ENCODE data around the gene PIEZO2. TPM values are rescaled to one million over a fixed set of nuclear protein-coding genes. Genes with fewer than 3 reads are reported as not detected.

PIEZO2 gene
- polyA plus RNA-seq, 1 donor from 2014 or later: 0.30 TPM

- Histone ChIP-seq H3K27me3 (ENCODE audit: insufficient read depth, low read depth, low read length) (no peaks in the 10 kb centered on the region), H3F3A (ENCODE audit: insufficient read depth, low read length, poor library complexity, severe bottlenecking) (no peaks in the 10 kb centered on the region), H3K9me2 (ENCODE audit: insufficient read depth, low read length) (no peaks in the 10 kb centered on the region), H3K4me3 (ENCODE audit: low read length) (no peak overlapping the region), H4K20me1 (ENCODE audit: insufficient read depth) (no peaks in the 10 kb centered on the region), H3K9ac (ENCODE audit: low read length) (no peak overlapping the region), H3K4me2 (ENCODE audit: low read length) (no peak overlapping the region), H3K36me3 (ENCODE audit: insufficient read depth, low read length) (no peaks in the 10 kb centered on the region), H3K27ac (ENCODE audit: low read length) (no peak overlapping the region), H3K79me2 (replicated peaks; ENCODE audit: insufficient read depth, low read length) (no peaks in the 10 kb centered on the region), H2AFZ (ENCODE audit: low read depth, low read length) (no peak overlapping the region), H3K9me3 (ENCODE audit: low read length) (no peaks in the 10 kb centered on the region)
- no peak for TF ChIP-seq SMC3 (conservative IDR thresholded peaks at IDR 0.05; ENCODE audit: poor library complexity)
- TF ChIP-seq EZH2 (IDR thresholded peaks at IDR 0.05; ENCODE audit: borderline replicate concordance, insufficient read depth, low read length, poor library complexity, severe bottlenecking): no peak
- no peak for TF ChIP-seq EP300 (conservative IDR thresholded peaks at IDR 0.05; ENCODE audit: poor library complexity, severe bottlenecking)
- TF ChIP-seq TAF1 (IDR thresholded peaks at IDR 0.05; ENCODE audit: low read depth): no peak
- TF ChIP-seq MXI1 (conservative IDR thresholded peaks at IDR 0.05; ENCODE audit: poor library complexity, severe bottlenecking): no peak
- TF ChIP-seq RAD21 (conservative IDR thresholded peaks at IDR 0.05): no peak
- TF ChIP-seq POLR2AphosphoS5 (IDR thresholded peaks at IDR 0.05): no peak
- no peak for TF ChIP-seq CTCF (IDR thresholded peaks at IDR 0.05; ENCODE audit: poor library complexity, severe bottlenecking)
- TF ChIP-seq, protein P1, sequence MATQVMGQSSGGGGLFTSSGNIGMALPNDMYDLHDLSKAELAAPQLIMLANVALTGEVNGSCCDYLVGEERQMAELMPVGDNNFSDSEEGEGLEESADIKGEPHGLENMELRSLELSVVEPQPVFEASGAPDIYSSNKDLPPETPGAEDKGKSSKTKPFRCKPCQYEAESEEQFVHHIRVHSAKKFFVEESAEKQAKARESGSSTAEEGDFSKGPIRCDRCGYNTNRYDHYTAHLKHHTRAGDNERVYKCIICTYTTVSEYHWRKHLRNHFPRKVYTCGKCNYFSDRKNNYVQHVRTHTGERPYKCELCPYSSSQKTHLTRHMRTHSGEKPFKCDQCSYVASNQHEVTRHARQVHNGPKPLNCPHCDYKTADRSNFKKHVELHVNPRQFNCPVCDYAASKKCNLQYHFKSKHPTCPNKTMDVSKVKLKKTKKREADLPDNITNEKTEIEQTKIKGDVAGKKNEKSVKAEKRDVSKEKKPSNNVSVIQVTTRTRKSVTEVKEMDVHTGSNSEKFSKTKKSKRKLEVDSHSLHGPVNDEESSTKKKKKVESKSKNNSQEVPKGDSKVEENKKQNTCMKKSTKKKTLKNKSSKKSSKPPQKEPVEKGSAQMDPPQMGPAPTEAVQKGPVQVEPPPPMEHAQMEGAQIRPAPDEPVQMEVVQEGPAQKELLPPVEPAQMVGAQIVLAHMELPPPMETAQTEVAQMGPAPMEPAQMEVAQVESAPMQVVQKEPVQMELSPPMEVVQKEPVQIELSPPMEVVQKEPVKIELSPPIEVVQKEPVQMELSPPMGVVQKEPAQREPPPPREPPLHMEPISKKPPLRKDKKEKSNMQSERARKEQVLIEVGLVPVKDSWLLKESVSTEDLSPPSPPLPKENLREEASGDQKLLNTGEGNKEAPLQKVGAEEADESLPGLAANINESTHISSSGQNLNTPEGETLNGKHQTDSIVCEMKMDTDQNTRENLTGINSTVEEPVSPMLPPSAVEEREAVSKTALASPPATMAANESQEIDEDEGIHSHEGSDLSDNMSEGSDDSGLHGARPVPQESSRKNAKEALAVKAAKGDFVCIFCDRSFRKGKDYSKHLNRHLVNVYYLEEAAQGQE (IDR thresholded peaks at IDR 0.05; ENCODE audit: borderline replicate concordance): no peak
Observed at GRCh38 chr18:11110509-11110908, 38.9 kb downstream of the PIEZO2 start.

- Histone ChIP-seq H3K4me3 (ENCODE audit: low read length) (no peak overlapping the region), H4K20me1 (ENCODE audit: insufficient read depth) (no peaks in the 10 kb centered on the region), H3F3A (ENCODE audit: insufficient read depth, low read length, poor library complexity, severe bottlenecking) (no peaks in the 10 kb centered on the region), H3K4me2 (ENCODE audit: low read length) (no peak overlapping the region), H3K79me2 (replicated peaks; ENCODE audit: insufficient read depth, low read length) (no peaks in the 10 kb centered on the region), H3K27ac (ENCODE audit: low read length) (no peak overlapping the region), H3K9me2 (ENCODE audit: insufficient read depth, low read length) (no peaks in the 10 kb centered on the region), H3K36me3 (ENCODE audit: insufficient read depth, low read length) (no peaks in the 10 kb centered on the region), H3K9ac (ENCODE audit: low read length) (no peak overlapping the region), H2AFZ (ENCODE audit: low read depth, low read length) (no peak overlapping the region), H3K9me3 (ENCODE audit: low read length) (no peaks in the 10 kb centered on the region), H3K27me3 (ENCODE audit: insufficient read depth, low read depth, low read length) (no peaks in the 10 kb centered on the region)
- TF ChIP-seq RAD21 (conservative IDR thresholded peaks at IDR 0.05) (no peak), MXI1 (conservative IDR thresholded peaks at IDR 0.05; ENCODE audit: poor library complexity, severe bottlenecking) (no peak)
Observed at GRCh38 chr18:11108947-11109346, 40.4 kb downstream of the PIEZO2 start.

DNA sequence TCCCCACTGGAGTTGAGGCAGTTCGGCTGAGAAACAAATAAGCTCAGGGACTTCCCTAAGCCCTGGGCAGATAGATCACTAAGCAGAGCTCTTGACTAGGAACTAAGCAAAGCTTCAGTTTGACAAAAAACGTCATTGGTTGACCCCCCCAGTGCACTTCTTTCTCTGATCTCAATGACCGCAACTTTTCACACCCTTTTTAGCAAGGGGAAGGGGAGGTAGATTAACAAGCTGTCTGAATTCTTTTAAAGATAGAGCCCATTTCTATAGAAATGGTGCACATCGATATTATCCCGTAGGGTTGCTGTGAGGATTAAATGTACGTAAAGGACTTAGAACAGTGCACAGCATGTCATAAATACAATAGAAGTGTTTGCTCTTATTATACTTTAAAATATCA, 42.5 kb downstream of the PIEZO2 start:
- no peaks in the 10 kb centered on the region for H4K20me1 ChIP-seq (ENCODE audit: insufficient read depth)
- no peak overlapping the region for H3K4me2 ChIP-seq (ENCODE audit: low read length)
- H3F3A ChIP-seq (ENCODE audit: insufficient read depth, low read length, poor library complexity, severe bottlenecking): no peaks in the 10 kb centered on the region
- no peak overlapping the region for H3K4me3 ChIP-seq (ENCODE audit: low read length)
- H3K36me3 ChIP-seq (ENCODE audit: insufficient read depth, low read length): no peaks in the 10 kb centered on the region
- no peaks in the 10 kb centered on the region for H3K79me2 ChIP-seq (replicated peaks; ENCODE audit: insufficient read depth, low read length)
- H3K9ac ChIP-seq (ENCODE audit: low read length): no peak overlapping the region
- no peak overlapping the region for H2AFZ ChIP-seq (ENCODE audit: low read depth, low read length)
- H3K27me3 ChIP-seq (ENCODE audit: insufficient read depth, low read depth, low read length): no peaks in the 10 kb centered on the region
- no peaks in the 10 kb centered on the region for H3K9me2 ChIP-seq (ENCODE audit: insufficient read depth, low read length)
- H3K9me3 ChIP-seq (ENCODE audit: low read length): no peaks in the 10 kb centered on the region
- H3K27ac ChIP-seq (ENCODE audit: low read length): no peak overlapping the region
- TF ChIP-seq EZH2 (IDR thresholded peaks at IDR 0.05; ENCODE audit: borderline replicate concordance, insufficient read depth, low read length, poor library complexity, severe bottlenecking): no peak
- no peak for TF ChIP-seq SMC3 (conservative IDR thresholded peaks at IDR 0.05; ENCODE audit: poor library complexity)
- TF ChIP-seq TAF1 (IDR thresholded peaks at IDR 0.05; ENCODE audit: low read depth): no peak
- TF ChIP-seq RAD21 (conservative IDR thresholded peaks at IDR 0.05): no peak
- TF ChIP-seq CTCF (IDR thresholded peaks at IDR 0.05; ENCODE audit: poor library complexity, severe bottlenecking): no peak
